Measurements from ENCODE around the gene PIGH.

GRCh38 chr14:67569651-67570290 is 30.3 kb downstream of the PIGH start:
- no peak for TF ChIP-seq CTCF (IDR thresholded peaks at IDR 0.05)
- no peak for TF ChIP-seq POLR2AphosphoS5 (IDR thresholded peaks at IDR 0.05)
